Endothelial cell of umbilical vein (primary cell): ENCODE results near the gene BPIFA2. TPM values are rescaled to one million over a fixed set of nuclear protein-coding genes. Genes with fewer than 3 reads are reported as not detected.

Experiments
- BruUV-seq: library from RNA; stranded (reverse); fragments of 400-500 nt; replicated peaks from 2 replicates; lab custom pipeline; 2021; lab: Mats Ljungman, UMichigan
- CTCF ChIA-PET: fragments of 300-600, 350-600 bp; sonication (Branson Sonifier 250); formaldehyde crosslinking; loops from one replicate; lab custom pipeline; 2021; ENCODE audit warnings: antibody characterized with exemption, inconsistent platforms; lab: Charles Lee
- POLR2A ChIA-PET: fragments of 300-600, 350-600 bp; sonication (Branson Sonifier 250); formaldehyde crosslinking; loops from one replicate; lab custom pipeline; 2021; ENCODE audit warnings: antibody characterized with exemption, inconsistent platforms; lab: Charles Lee
- DNase-seq: peaks from one replicate; pipeline ENCODE4 v3.0.0-alpha.2; 2011; ENCODE audit warnings: low read depth, low spot score
- FAIRE-seq: peaks from 2 replicates; lab custom pipeline; 2011; peaks lifted over from hg19 to GRCh38; lab: Jason Lieb, UNC
- H2AFZ ChIP-seq: 2 replicates; pipeline ENCODE4 v1.6.0; 2012; ENCODE audit warnings: low read depth, low read length, control low read depth, inconsistent platforms
- H3K27ac ChIP-seq: 2 replicates; pipeline ENCODE4 v1.5.1; 2011; ENCODE audit warnings: low read depth, mild to moderate bottlenecking, control low read depth, low read length, moderate library complexity; ENCODE audit not compliant: insufficient read depth
- H3K27me3 ChIP-seq, 2 experiments: 2 replicates each; pipeline versions ENCODE4 v1.6.0 to v1.6.1; 2011; ENCODE audit warnings: low read length in 2 of 2, mixed read lengths in 1 of 2; ENCODE audit not compliant: control insufficient read depth in 2 of 2, insufficient read depth in 2 of 2
- H3K36me3 ChIP-seq, 2 experiments: 2 replicates in 1 of 2; 3 replicates in 1 of 2; pipeline ENCODE4 v1.5.1; 2011; ENCODE audit warnings: low read length in 2 of 2, mild to moderate bottlenecking in 1 of 2, moderate library complexity in 1 of 2; ENCODE audit not compliant: control insufficient read depth in 2 of 2, insufficient read depth in 2 of 2; ENCODE audit errors: extremely low read depth in 1 of 2
- H3K4me1 ChIP-seq: 3 replicates; pipeline ENCODE4 v1.5.1; 2011; ENCODE audit warnings: mild to moderate bottlenecking, low read length; ENCODE audit not compliant: control insufficient read depth, insufficient read depth; ENCODE audit errors: extremely low read depth
- H3K4me2 ChIP-seq: 2 replicates; pipeline ENCODE4 v1.6.1; 2011; ENCODE audit warnings: low read length, control low read depth, mixed read lengths; ENCODE audit not compliant: insufficient read depth
- H3K4me3 ChIP-seq, 3 experiments: fragments of 200-600 bp in 1 of 3; sonication (generic), shearing (Covaris generic) in 1 of 3; replicated peaks in 1 of 3; 2 replicates each; pipeline ENCODE4 v1.5.1; 2011 to 2016; ENCODE audit warnings: control low read depth in 3 of 3, low read length in 3 of 3, mild to moderate bottlenecking in 2 of 3, inconsistent platforms in 1 of 3, low read depth in 1 of 3, moderate library complexity in 1 of 3; ENCODE audit not compliant: insufficient read depth in 1 of 3
- H3K79me2 ChIP-seq: 2 replicates; pipeline ENCODE4 v1.6.0; 2012; ENCODE audit warnings: low read length, inconsistent platforms; ENCODE audit not compliant: control insufficient read depth, insufficient read depth
- H3K9ac ChIP-seq: replicated peaks from 2 replicates; pipeline ENCODE3; 2011; ENCODE audit warnings: low read length, control low read depth; ENCODE audit not compliant: insufficient read depth; ENCODE audit errors: extremely low read depth
- H3K9me1 ChIP-seq: replicated peaks from 3 replicates; pipeline ENCODE4 v1.6.0; 2011; ENCODE audit warnings: mild to moderate bottlenecking, low read length; ENCODE audit not compliant: control insufficient read depth, insufficient read depth; ENCODE audit errors: extremely low read depth
- H3K9me3 ChIP-seq: replicated peaks from 2 replicates; pipeline ENCODE4 v1.5.1; 2012; ENCODE audit warnings: low read length, inconsistent platforms; ENCODE audit not compliant: control insufficient read depth, insufficient read depth
- H4K20me1 ChIP-seq: replicated peaks from 2 replicates; pipeline ENCODE3; 2011; ENCODE audit warnings: mild to moderate bottlenecking, low read length; ENCODE audit not compliant: control insufficient read depth, insufficient read depth; ENCODE audit errors: extremely low read depth
- CTCF ChIP-seq, 2 donors: IDR thresholded peaks; 1 replicate in 1 of 2; 2 replicates in 1 of 2; pipeline ENCODE4 v1.5.1; 2011; ENCODE audit warnings: low read length in 2 of 2, mild to moderate bottlenecking in 2 of 2, moderate library complexity in 2 of 2, control low read depth in 1 of 2, inconsistent platforms in 1 of 2, low read depth in 1 of 2; ENCODE audit not compliant: insufficient read depth in 1 of 2; ENCODE audit errors: extremely low read depth in 1 of 2
- EZH2 ChIP-seq: IDR thresholded peaks from 2 replicates; pipeline ENCODE4 v1.6.1; 2012; ENCODE audit warnings: borderline replicate concordance, low read depth, mild to moderate bottlenecking, moderate library complexity, low read length, inconsistent platforms; ENCODE audit not compliant: severe bottlenecking
- FOS ChIP-seq: IDR thresholded peaks from 2 replicates; pipeline ENCODE4 v1.6.1; 2011; ENCODE audit warnings: mild to moderate bottlenecking, low read length, moderate library complexity, borderline replicate concordance; ENCODE audit not compliant: insufficient read depth
- JUN ChIP-seq: IDR thresholded peaks from 2 replicates; pipeline ENCODE4 v1.6.1; 2011; ENCODE audit warnings: borderline replicate concordance, low read depth; ENCODE audit not compliant: insufficient read length, insufficient read depth
- MYC ChIP-seq: IDR thresholded peaks from one replicate; pipeline ENCODE4 v1.6.1; 2011; ENCODE audit warnings: mild to moderate bottlenecking, low read depth, low read length
- POLR2AphosphoS5 ChIP-seq: IDR thresholded peaks from 2 replicates; pipeline ENCODE4 v1.6.1; 2012; ENCODE audit warnings: low read depth, mild to moderate bottlenecking, control low read depth, low read length, moderate library complexity; ENCODE audit not compliant: insufficient read depth
- dilution Hi-C: fragments of 300-500 bp; cut with MboI; formaldehyde crosslinking; loops from one replicate; pipeline ENCODE4 v1.15.0; 2019; ENCODE audit warnings: low sequenced_read_pairs; ENCODE audit not compliant: extremely low pct_ligation_motif_present
- intact Hi-C: fragments of 100-400 bp; cut with micrococcal nuclease; formaldehyde crosslinking; loops from one replicate; pipeline ENCODE4 v1.10.0; 2022
- polyA plus RNA-seq, 4 experiments: library from polyadenylated mRNA; depleted of rRNA in 3 of 4; stranded (reverse) in 3 of 4; unstranded in 1 of 4; fragments of >200 nt; gene quantifications; 2 replicates each; pipeline versions ENCODE4 v1.2.1 to v1.2.3, GENCODE V29; 2011 to 2012; ENCODE audit warnings: missing spikeins in 1 of 4
- total RNA-seq: library from RNA; stranded (reverse); gene quantifications from 2 replicates; pipeline ENCODE4 v1.2.3, GENCODE V29; 2021

The BPIFA2 gene
- total and polyA plus RNA-seq, 2 donors (not counting 3 experiments of a cell fraction or from before 2014, with no cell fraction given): not detected

GRCh38 chr20:33191955-33192354 is 24.0 kb downstream of the BPIFA2 start:
- Histone ChIP-seq H3K36me3 (no peaks in the 10 kb centered on the region), H3K27me3 (no peaks in the 10 kb centered on the region), H3K4me1 (no peaks in the 10 kb centered on the region), H3K9me1 (no peaks in the 10 kb centered on the region), H3K9me3 (no peaks in the 10 kb centered on the region), H3K4me3 (no peak overlapping the region), H3K9ac (no peak overlapping the region), H4K20me1 (no peaks in the 10 kb centered on the region), H2AFZ (no peak overlapping the region), H3K79me2 (no peaks in the 10 kb centered on the region), H3K27ac (no peak overlapping the region), H3K4me2 (no peak overlapping the region)
- no peak for DNase-seq
- CTCF ChIA-PET: no interaction called here
- intact Hi-C loops (no loop called here), dilution Hi-C loops (no loop called here)
- POLR2A ChIA-PET: no interaction called here
- no TSS peak for BruUV-seq
- TF ChIP-seq CTCF (IDR thresholded peaks at IDR 0.05; ENCODE audit: extremely low read depth in 1 of 2, insufficient read depth in 1 of 2, low read depth in 1 of 2, low read length in 2 of 2) (no peak), MYC (no peak), FOS (no peak), EZH2 (no peak)
- no peak for FAIRE-seq

- FAIRE-seq: no peak
- no peak overlapping the region for H3K4me3 ChIP-seq
- intact Hi-C loops: no loop called here
- no TSS peak for BruUV-seq
- H3K9me3 ChIP-seq: no peaks in the 10 kb centered on the region
- H3K4me2 ChIP-seq: no peak overlapping the region
- H4K20me1 ChIP-seq: no peaks in the 10 kb centered on the region
- dilution Hi-C loops: no loop called here
- no peak overlapping the region for H3K27ac ChIP-seq
- no peaks in the 10 kb centered on the region for H3K27me3 ChIP-seq
- no peaks in the 10 kb centered on the region for H3K9me1 ChIP-seq
- no peaks in the 10 kb centered on the region for H3K4me1 ChIP-seq
- H3K9ac ChIP-seq: no peak overlapping the region
- ChIA-PET POLR2A (no interaction called here), CTCF (no interaction called here)
- DNase-seq: no peak
- H3K36me3 ChIP-seq: no peaks in the 10 kb centered on the region
- no peaks in the 10 kb centered on the region for H3K79me2 ChIP-seq
- H2AFZ ChIP-seq: no peak overlapping the region
- no peak for TF ChIP-seq POLR2AphosphoS5
- no peak for TF ChIP-seq MYC
- TF ChIP-seq FOS: no peak
- TF ChIP-seq EZH2: no peak
- no peak for TF ChIP-seq JUN
Measured at GRCh38 chr20:33192912-33193501, 25.0 kb downstream of the BPIFA2 start.
